Panc1 (cell line): ENCODE results near the gene ADGRL1. TPM values are rescaled to one million over a fixed set of nuclear protein-coding genes. Genes with fewer than 3 reads are reported as not detected.
"Not testable (repeated sequence)": the region's sequence is repeated elsewhere in the genome, so short reads cannot be mapped to it uniquely, and the experiment has no call there.

Experiments used
- ATAC-seq: fragments of 200-7000 bp; cut with Tn5 transposase; 2 replicates; pipeline ENCODE4 v1.9.1; 2020; ENCODE audit warnings: mild to moderate bottlenecking, moderate library complexity
- BruUV-seq: library from RNA; stranded (reverse); fragments of 400-500 nt; replicated peaks from 2 replicates; lab custom pipeline; 2021; lab: Mats Ljungman, UMichigan
- CTCF ChIA-PET: fragments of 300-600 bp; sonication (Branson Sonifier 250); formaldehyde crosslinking; loops from one replicate; lab custom pipeline; 2022; ENCODE audit warnings: antibody characterized with exemption; lab: Charles Lee
- POLR2A ChIA-PET: fragments of 300-600 bp; sonication (Branson Sonifier 250); formaldehyde crosslinking; loops from one replicate; lab custom pipeline; 2022; ENCODE audit warnings: antibody characterized with exemption; lab: Charles Lee
- DNase-seq: peaks from one replicate; pipeline ENCODE4 v3.0.0-alpha.2; 2010; ENCODE audit warnings: low read depth, low spot score
- H3K27ac ChIP-seq: 2 replicates; pipeline ENCODE4 v1.5.1; 2011; ENCODE audit warnings: mild to moderate bottlenecking, low read length, inconsistent platforms
- H3K27me3 ChIP-seq: fragments of 200-500 bp; sonication (Bioruptor generic); 2 replicates; pipeline ENCODE4 v1.6.0; 2014; ENCODE audit warnings: low read length, inconsistent platforms; ENCODE audit not compliant: control insufficient read depth, insufficient read depth
- H3K36me3 ChIP-seq: fragments of 200-500 bp; sonication (Bioruptor generic); 2 replicates; pipeline ENCODE4 v1.5.1; 2014; ENCODE audit warnings: inconsistent platforms, mild to moderate bottlenecking, low read length, moderate library complexity; ENCODE audit not compliant: control insufficient read depth, insufficient read depth
- H3K4me1 ChIP-seq: 2 replicates; pipeline ENCODE4 v1.5.1; 2011; ENCODE audit warnings: inconsistent platforms, mild to moderate bottlenecking, low read length, moderate library complexity; ENCODE audit not compliant: control insufficient read depth, insufficient read depth
- H3K4me3 ChIP-seq, 2 experiments: 2 replicates each; pipeline ENCODE4 v1.5.1; 2011 to 2012; ENCODE audit warnings: low read depth in 2 of 2, low read length in 2 of 2, mild to moderate bottlenecking in 2 of 2, inconsistent platforms in 1 of 2, moderate library complexity in 1 of 2
- H3K9me3 ChIP-seq: fragments of 200-500 bp; sonication (Bioruptor generic); 2 replicates; pipeline ENCODE4 v1.5.1; 2014; ENCODE audit warnings: low read depth, mild to moderate bottlenecking, inconsistent platforms, low read length, moderate library complexity; ENCODE audit not compliant: control insufficient read depth, insufficient read depth
- POLR2AphosphoS5 ChIP-seq: IDR thresholded peaks from 2 replicates; pipeline ENCODE4 v1.6.1; 2012; ENCODE audit warnings: mild to moderate bottlenecking, low read depth, low read length, moderate library complexity
- SIN3A ChIP-seq: IDR thresholded peaks from 2 replicates; pipeline ENCODE4 v1.6.1; 2012; ENCODE audit warnings: low read depth, mild to moderate bottlenecking, low read length, moderate library complexity, borderline replicate concordance; ENCODE audit not compliant: insufficient read depth
- TCF7L2 ChIP-seq: IDR thresholded peaks from 2 replicates; pipeline ENCODE4 v1.6.1; 2011; ENCODE audit warnings: mild to moderate bottlenecking, low read depth, low read length, inconsistent platforms
- in situ Hi-C: cut with HindIII; loops from 2 replicates; pipeline ENCODE4 v1.10.0; 2016; ENCODE audit warnings: low sequenced_read_pairs, low pct_unique_long_range_greater_than_20kb
- intact Hi-C: fragments of 100-400 bp; cut with micrococcal nuclease; formaldehyde crosslinking; loops from one replicate; pipeline ENCODE4 v1.10.0; 2022; ENCODE audit not compliant: unreplicated experiment
- total RNA-seq: library from RNA; stranded (reverse); gene quantifications from one replicate; pipeline ENCODE4 v1.2.1, GENCODE V29; 2021; ENCODE audit not compliant: unreplicated experiment
- TF ChIP-seq, protein P1 (sequence below): fragments of 450-650 bp; IDR thresholded peaks from 2 replicates; pipeline ENCODE4 v1.5.1; 2017; ENCODE audit warnings: mild to moderate bottlenecking
- TF ChIP-seq, protein P2 (sequence below), 2 experiments: IDR thresholded peaks; 2 replicates each; pipeline ENCODE4 v1.6.1; 2011 to 2012; ENCODE audit warnings: low read depth in 2 of 2, control low read depth in 1 of 2, low read length in 1 of 2, mild to moderate bottlenecking in 1 of 2, moderate library complexity in 1 of 2; ENCODE audit not compliant: insufficient read depth in 1 of 2

Gene ADGRL1
- total RNA-seq, 1 experiment from 2014 or later = 37.7 TPM

DNA sequence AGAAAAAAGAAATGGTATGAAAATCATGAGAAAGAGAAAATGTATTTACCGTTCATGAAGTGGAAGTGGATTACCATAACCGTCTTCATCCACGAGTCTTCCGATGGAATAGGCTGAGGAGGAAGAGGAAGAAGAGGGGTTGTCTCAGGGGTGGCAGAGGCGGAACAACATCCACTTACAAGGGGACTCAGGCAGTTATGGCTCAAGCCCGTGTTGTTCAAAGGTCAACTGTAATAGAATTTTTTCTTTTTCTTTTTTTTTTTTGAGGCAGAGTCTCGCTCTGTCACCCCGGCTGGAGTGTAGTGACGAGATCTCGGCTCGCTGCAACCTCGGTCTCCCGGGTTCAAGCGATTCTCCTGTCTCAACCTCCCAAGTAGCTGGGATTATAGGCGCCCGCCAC is 16.9 kb upstream of the ADGRL1 start:
- POLR2A ChIA-PET = no interaction called here
- in situ Hi-C loops = no loop called here
- no TSS peak for BruUV-seq

DNA sequence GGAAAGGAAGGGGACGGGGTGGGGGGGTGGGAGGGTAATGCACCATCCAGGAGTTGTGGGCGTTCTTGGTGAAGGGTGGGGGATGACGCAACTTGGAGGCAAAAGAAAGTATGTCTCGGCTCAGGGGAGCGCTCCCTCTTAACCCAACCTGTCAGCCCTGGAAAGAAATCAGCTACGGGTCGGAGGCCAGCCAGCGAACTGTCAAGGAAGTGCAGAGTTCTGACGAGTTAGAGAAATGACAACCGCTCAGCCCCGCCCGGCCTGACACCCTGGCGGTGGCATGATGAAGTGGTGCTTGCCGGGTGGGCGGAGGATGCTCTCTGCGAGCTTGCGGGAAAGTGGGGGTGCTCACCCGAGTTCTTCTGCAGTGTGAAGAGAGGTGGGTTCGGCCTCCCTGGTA is 15.4 kb upstream of the ADGRL1 start:
- in situ Hi-C loops, intact Hi-C loops, H3K27ac ChIP-seq, H3K36me3 ChIP-seq, H3K27me3 ChIP-seq, DNase-seq, BruUV-seq, H3K9me3 ChIP-seq, H3K4me1 ChIP-seq, CTCF ChIA-PET, ATAC-seq, H3K4me3 ChIP-seq, POLR2A ChIA-PET: not testable (repeated sequence)
- TF ChIP-seq, protein P1, sequence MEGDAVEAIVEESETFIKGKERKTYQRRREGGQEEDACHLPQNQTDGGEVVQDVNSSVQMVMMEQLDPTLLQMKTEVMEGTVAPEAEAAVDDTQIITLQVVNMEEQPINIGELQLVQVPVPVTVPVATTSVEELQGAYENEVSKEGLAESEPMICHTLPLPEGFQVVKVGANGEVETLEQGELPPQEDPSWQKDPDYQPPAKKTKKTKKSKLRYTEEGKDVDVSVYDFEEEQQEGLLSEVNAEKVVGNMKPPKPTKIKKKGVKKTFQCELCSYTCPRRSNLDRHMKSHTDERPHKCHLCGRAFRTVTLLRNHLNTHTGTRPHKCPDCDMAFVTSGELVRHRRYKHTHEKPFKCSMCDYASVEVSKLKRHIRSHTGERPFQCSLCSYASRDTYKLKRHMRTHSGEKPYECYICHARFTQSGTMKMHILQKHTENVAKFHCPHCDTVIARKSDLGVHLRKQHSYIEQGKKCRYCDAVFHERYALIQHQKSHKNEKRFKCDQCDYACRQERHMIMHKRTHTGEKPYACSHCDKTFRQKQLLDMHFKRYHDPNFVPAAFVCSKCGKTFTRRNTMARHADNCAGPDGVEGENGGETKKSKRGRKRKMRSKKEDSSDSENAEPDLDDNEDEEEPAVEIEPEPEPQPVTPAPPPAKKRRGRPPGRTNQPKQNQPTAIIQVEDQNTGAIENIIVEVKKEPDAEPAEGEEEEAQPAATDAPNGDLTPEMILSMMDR = peak; percentile 31

More for the DNA sequence above, 16.9 kb upstream of the ADGRL1 start:
- Histone ChIP-seq H3K4me1 (no peaks in the 10 kb centered on the region), H3K27ac (no peak overlapping the region), H3K9me3 (no peaks in the 10 kb centered on the region), H3K27me3 (no peaks in the 10 kb centered on the region), H3K36me3 (no peaks in the 10 kb centered on the region), H3K4me3 (no peak overlapping the region)
- CTCF ChIA-PET = no interaction called here
- TF ChIP-seq POLR2AphosphoS5 (no peak), SIN3A (no peak), TCF7L2 (no peak)
- TF ChIP-seq, protein P1 = no peak
- TF ChIP-seq, protein P2, sequence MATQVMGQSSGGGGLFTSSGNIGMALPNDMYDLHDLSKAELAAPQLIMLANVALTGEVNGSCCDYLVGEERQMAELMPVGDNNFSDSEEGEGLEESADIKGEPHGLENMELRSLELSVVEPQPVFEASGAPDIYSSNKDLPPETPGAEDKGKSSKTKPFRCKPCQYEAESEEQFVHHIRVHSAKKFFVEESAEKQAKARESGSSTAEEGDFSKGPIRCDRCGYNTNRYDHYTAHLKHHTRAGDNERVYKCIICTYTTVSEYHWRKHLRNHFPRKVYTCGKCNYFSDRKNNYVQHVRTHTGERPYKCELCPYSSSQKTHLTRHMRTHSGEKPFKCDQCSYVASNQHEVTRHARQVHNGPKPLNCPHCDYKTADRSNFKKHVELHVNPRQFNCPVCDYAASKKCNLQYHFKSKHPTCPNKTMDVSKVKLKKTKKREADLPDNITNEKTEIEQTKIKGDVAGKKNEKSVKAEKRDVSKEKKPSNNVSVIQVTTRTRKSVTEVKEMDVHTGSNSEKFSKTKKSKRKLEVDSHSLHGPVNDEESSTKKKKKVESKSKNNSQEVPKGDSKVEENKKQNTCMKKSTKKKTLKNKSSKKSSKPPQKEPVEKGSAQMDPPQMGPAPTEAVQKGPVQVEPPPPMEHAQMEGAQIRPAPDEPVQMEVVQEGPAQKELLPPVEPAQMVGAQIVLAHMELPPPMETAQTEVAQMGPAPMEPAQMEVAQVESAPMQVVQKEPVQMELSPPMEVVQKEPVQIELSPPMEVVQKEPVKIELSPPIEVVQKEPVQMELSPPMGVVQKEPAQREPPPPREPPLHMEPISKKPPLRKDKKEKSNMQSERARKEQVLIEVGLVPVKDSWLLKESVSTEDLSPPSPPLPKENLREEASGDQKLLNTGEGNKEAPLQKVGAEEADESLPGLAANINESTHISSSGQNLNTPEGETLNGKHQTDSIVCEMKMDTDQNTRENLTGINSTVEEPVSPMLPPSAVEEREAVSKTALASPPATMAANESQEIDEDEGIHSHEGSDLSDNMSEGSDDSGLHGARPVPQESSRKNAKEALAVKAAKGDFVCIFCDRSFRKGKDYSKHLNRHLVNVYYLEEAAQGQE (IDR thresholded peaks at IDR 0.05; ENCODE audit: insufficient read depth in 1 of 2, low read depth in 2 of 2, low read length in 1 of 2) = no peak
- ATAC-seq (no peak), DNase-seq (no peak)
- intact Hi-C loops = no loop called here
